ENCODE measurements around the gene RAB33B. TPM values are rescaled to one million over a fixed set of nuclear protein-coding genes. Genes with fewer than 3 reads are reported as not detected.

Gene RAB33B
- total and polyA plus RNA-seq, 4 donors = 7.2 to 38.9 (median 8.6) TPM

GRCh38 chr4:139509727-139510410 lies 55.9 kb downstream of the RAB33B start:
- Histone ChIP-seq H3K4me3 (ENCODE audit: low read depth in 1 of 3, low read length in 3 of 3) (no peak overlapping the region), H3K27ac (ENCODE audit: low read depth in 1 of 2, low read length in 2 of 2) (no peak overlapping the region), H3K4me1 (ENCODE audit: control insufficient read depth in 4 of 4, insufficient read depth in 4 of 4, low read length in 3 of 4) (peaks cover 0 to 29% (median 20%) of the 10 kb centered on the region in 4 donors), H3K27me3 (ENCODE audit: control insufficient read depth in 4 of 4, insufficient read depth in 4 of 4, low read length in 3 of 4) (no peaks in the 10 kb centered on the region), H3K36me3 (ENCODE audit: control insufficient read depth in 4 of 4, insufficient read depth in 3 of 4, low read depth in 1 of 4, low read length in 3 of 4) (peaks cover 4 to 30% (median 18%) of the 10 kb centered on the region in 4 donors), H3K9ac (ENCODE audit: low read depth in 1 of 2, low read length in 2 of 2) (no peak overlapping the region), H3K9me3 (ENCODE audit: control insufficient read depth in 4 of 4, low read length in 3 of 4) (no peaks in the 10 kb centered on the region)
- TF ChIP-seq CTCF (IDR thresholded peaks at IDR 0.05; ENCODE audit: low read depth, low read length, missing input control) (peak; percentile 63), HNF4A (conservative IDR thresholded peaks at IDR 0.05) (peak in 1 of 2 donors; percentile 5), RAD21 (IDR thresholded peaks at IDR 0.05) (peak; percentile 88 to 89), RXRA (IDR thresholded peaks at IDR 0.05) (no peak)
- no peak for DNase-seq (ENCODE audit: low spot score)
- 85% methylated on average over 6 of the region's 6 CpGs for WGBS

DNA sequence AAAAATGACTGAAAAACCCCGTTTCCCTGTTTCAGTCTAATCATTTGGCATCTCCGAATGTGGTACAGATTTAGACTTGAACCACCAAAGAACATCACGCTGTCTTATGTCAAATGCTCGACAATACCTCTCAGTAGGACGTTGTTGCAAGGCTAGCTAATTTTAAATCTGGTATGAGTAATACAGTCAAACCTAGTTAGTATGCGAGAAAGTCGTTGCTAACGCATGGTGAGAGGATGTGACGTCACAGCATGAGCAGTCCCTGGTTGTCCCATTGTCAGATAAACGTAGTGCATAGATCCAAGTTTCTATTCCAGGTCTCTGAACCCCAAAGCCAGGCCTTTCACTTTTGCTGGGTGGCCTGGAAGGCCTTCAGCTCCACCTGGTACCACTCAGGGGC lies 57.4 kb downstream of the RAB33B start:
- no peak for DNase-seq (ENCODE audit: low spot score)
- Histone ChIP-seq H3K4me1 (ENCODE audit: control insufficient read depth in 4 of 4, insufficient read depth in 4 of 4, low read length in 3 of 4) (peaks cover 0 to 29% (median 20%) of the 10 kb centered on the region in 4 donors), H3K4me3 (ENCODE audit: low read depth in 1 of 3, low read length in 3 of 3) (no peak overlapping the region), H3K27me3 (ENCODE audit: control insufficient read depth in 4 of 4, insufficient read depth in 4 of 4, low read length in 3 of 4) (no peaks in the 10 kb centered on the region), H3K9me3 (ENCODE audit: control insufficient read depth in 4 of 4, low read length in 3 of 4) (no peaks in the 10 kb centered on the region), H3K27ac (ENCODE audit: low read depth in 1 of 2, low read length in 2 of 2) (no peak overlapping the region), H3K36me3 (ENCODE audit: control insufficient read depth in 4 of 4, insufficient read depth in 3 of 4, low read depth in 1 of 4, low read length in 3 of 4) (peaks cover 4 to 33% (median 21%) of the 10 kb centered on the region in 4 donors), H3K9ac (ENCODE audit: low read depth in 1 of 2, low read length in 2 of 2) (no peak overlapping the region)
- 82% methylated on average over 10 of the region's 10 CpGs for WGBS
- no peak for TF ChIP-seq TAF1 (conservative IDR thresholded peaks at IDR 0.05)
- TF ChIP-seq CTCF (IDR thresholded peaks at IDR 0.05; ENCODE audit: low read depth, low read length, missing input control) = no peak
- TF ChIP-seq MAX (IDR thresholded peaks at IDR 0.05) = no peak
- no peak for TF ChIP-seq HNF4A (conservative IDR thresholded peaks at IDR 0.05)
- no peak for TF ChIP-seq SP1 (IDR thresholded peaks at IDR 0.05)
- TF ChIP-seq NR2F2 (IDR thresholded peaks at IDR 0.05) = no peak
- no peak for TF ChIP-seq FOXA2 (IDR thresholded peaks at IDR 0.05)
- TF ChIP-seq, protein P1, sequence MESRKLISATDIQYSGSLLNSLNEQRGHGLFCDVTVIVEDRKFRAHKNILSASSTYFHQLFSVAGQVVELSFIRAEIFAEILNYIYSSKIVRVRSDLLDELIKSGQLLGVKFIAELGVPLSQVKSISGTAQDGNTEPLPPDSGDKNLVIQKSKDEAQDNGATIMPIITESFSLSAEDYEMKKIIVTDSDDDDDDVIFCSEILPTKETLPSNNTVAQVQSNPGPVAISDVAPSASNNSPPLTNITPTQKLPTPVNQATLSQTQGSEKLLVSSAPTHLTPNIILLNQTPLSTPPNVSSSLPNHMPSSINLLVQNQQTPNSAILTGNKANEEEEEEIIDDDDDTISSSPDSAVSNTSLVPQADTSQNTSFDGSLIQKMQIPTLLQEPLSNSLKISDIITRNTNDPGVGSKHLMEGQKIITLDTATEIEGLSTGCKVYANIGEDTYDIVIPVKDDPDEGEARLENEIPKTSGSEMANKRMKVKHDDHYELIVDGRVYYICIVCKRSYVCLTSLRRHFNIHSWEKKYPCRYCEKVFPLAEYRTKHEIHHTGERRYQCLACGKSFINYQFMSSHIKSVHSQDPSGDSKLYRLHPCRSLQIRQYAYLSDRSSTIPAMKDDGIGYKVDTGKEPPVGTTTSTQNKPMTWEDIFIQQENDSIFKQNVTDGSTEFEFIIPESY (IDR thresholded peaks at IDR 0.05) = no peak
- TF ChIP-seq FOXA1 (IDR thresholded peaks at IDR 0.05) = no peak
- no peak for TF ChIP-seq YY1 (IDR thresholded peaks at IDR 0.05)
- TF ChIP-seq JUND (IDR thresholded peaks at IDR 0.05) = no peak
- TF ChIP-seq RAD21 (IDR thresholded peaks at IDR 0.05) = no peak
- no peak for TF ChIP-seq EGR1 (IDR thresholded peaks at IDR 0.05; ENCODE audit: low read depth in 2 of 2)
- TF ChIP-seq HNF4G (IDR thresholded peaks at IDR 0.05) = no peak
- TF ChIP-seq GABPA (IDR thresholded peaks at IDR 0.05 in 1 of 2, conservative IDR thresholded peaks at IDR 0.05 in 1 of 2) = no peak

All from liver (tissue), 9 donors.